LNCAP (cell line): ENCODE results near the gene NADSYN1.

Source experiments
- TF ChIP-seq, protein P1 (sequence below): fragments of 450-650 bp; IDR thresholded peaks from 2 replicates; pipeline ENCODE4 v1.5.1; 2017; ENCODE audit warnings: mild to moderate bottlenecking

NADSYN1 gene

DNA sequence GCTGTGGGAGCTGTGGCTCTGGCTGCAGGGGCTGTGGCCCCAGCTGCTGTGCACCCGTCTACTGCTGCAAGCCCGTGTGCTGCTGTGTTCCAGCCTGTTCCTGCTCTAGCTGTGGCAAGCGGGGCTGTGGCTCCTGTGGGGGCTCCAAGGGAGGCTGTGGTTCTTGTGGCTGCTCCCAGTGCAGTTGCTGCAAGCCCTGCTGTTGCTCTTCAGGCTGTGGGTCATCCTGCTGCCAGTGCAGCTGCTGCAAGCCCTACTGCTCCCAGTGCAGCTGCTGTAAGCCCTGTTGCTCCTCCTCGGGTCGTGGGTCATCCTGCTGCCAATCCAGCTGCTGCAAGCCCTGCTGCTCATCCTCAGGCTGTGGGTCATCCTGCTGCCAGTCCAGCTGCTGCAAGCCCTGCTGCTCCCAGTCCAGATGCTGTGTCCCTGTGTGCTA, 95.7 kb downstream of the NADSYN1 start:
- TF ChIP-seq, protein P1, sequence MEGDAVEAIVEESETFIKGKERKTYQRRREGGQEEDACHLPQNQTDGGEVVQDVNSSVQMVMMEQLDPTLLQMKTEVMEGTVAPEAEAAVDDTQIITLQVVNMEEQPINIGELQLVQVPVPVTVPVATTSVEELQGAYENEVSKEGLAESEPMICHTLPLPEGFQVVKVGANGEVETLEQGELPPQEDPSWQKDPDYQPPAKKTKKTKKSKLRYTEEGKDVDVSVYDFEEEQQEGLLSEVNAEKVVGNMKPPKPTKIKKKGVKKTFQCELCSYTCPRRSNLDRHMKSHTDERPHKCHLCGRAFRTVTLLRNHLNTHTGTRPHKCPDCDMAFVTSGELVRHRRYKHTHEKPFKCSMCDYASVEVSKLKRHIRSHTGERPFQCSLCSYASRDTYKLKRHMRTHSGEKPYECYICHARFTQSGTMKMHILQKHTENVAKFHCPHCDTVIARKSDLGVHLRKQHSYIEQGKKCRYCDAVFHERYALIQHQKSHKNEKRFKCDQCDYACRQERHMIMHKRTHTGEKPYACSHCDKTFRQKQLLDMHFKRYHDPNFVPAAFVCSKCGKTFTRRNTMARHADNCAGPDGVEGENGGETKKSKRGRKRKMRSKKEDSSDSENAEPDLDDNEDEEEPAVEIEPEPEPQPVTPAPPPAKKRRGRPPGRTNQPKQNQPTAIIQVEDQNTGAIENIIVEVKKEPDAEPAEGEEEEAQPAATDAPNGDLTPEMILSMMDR: no peak
